ENCODE results near the gene PRAC2. TPM values are rescaled to one million over a fixed set of nuclear protein-coding genes. Genes with fewer than 3 reads are reported as not detected.

The PRAC2 gene
- total RNA-seq, 1 donor from 2014 or later: not detected

DNA sequence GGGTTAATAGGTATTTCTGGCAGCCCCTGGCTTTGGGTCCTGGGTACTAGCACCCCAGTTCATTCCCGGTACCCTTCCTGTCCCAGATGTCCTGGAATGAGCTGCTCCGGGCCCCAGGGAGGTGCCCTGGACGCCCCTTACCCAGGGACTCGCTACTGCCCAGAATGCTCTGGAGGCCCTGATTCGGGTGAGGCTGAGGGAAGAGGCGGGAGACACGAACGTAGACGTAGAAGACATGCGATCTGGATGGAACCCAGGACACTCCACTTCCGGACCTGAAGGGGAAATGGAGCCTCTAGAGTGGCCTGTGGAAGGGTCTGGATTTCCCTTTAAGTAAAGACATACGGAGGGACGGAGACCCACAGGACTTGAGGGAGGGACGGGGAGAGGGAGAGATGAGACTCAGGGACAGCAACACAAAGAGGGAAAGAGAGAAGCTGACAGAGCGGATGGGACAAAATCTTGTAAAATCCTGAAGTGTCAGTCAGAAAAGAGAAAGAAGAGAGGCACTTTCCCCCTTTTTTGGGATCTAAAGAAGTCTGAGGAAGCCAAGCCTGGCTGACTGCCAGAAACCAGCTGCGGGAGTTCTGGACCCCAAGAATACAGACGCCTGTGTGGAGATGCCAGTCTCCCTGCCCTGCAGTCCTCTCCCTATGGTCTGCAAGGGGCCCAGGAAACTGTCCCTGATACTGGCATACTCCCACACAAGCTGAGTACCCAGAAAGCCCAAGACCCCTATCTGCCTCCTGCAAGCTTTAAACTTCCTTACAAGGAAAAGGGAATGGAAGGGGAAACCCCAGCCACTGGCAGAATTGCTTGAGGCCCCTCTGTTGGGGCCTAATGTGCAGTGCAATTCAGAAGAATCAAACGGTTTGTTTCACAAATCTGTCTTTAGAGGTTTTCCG lies 6.6 kb downstream of the PRAC2 start:
- intact Hi-C loops (cut with DNase I): loop anchor here (5.0 kb wide), 1 partner anchor 58 kb away; no protein-coding TSS in a partner anchor
- DNase-seq (ENCODE audit: low spot score): no peak

DNA sequence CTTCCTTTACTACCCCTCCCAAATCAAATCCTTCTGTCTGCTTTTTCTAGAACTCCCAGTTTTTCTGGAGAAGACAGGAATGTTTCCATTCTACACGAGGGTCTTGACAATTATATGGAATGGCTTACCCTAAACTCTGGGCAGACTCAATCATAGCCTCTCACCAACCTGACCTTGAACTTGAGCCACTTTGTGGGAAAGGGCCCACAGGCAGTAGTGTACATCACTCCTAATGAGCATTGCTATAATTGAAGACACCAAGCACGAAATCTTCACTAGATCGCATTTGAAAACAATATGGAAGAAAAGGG lies 7.2 kb downstream of the PRAC2 start:
- DNase-seq (ENCODE audit: low spot score): no peak
- intact Hi-C loops (cut with DNase I): no loop called here

DNA sequence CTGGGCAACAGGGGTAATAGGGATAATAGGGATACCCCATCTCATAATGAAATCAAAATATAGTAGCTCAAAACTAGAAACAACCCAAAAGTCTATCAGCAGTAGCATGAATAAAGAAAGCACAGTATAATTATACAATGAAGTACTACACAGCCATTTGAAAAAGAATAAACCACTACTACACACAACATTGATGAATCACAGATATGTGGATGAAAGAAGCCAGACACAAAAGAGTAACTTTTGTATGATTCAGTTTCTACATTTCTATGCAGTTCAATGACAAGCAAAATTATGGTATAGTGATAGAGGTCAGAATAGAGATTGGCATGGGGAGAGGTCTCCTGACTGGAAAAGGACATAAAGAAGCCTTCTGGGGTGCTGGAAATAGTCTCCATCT lies 8.4 kb downstream of the PRAC2 start:
- intact Hi-C loops (cut with DNase I): no loop called here
- no peak for DNase-seq (ENCODE audit: low spot score)

DNA sequence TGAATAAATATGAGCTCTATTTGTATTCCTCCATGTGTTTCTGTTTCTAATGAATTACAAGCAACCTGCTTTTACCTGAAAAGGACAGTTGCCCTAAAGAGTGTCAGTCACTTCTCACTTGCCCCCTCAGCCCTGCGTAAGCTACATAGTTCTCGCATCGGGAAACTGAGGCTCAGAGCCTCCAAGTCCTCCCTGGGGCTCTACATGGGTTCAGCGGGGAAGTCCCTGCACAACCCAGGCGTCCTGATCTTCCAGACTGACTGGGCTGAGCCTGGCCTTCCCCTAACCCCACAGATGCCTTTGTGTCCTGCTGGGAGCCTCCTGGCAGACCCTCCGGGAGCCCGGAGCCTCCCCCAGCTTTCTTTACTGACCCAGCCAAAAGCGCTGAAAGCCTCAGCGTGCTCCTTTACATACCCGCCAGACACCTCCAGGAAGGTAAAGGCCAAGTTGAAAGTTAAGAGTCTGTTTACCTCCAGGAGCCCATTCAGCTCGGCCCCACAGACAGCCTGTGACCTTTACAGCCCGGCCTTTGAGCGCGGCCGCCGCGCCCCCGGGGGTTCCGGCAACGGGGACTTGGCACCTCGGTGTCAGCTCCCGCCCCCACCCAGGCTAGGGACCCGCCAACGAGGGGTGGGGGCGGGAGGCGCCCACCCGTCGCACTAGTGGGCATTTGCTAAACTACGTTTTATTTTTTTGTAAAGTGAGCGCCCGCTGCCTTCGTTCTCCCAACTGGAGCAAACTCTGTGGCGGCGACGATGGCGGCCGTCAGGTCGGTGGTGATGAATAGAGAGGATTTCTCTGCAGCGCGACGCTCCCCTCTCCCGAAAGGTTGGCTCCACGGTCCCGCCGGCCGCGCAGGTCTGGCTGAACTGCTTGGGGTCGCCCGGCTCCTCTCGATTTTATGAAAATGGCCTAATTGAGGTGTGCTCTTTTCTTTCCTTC lies 10.0 kb downstream of the PRAC2 start:
- DNase-seq (ENCODE audit: low spot score): no peak
- intact Hi-C loops (cut with DNase I): no loop called here

DNA sequence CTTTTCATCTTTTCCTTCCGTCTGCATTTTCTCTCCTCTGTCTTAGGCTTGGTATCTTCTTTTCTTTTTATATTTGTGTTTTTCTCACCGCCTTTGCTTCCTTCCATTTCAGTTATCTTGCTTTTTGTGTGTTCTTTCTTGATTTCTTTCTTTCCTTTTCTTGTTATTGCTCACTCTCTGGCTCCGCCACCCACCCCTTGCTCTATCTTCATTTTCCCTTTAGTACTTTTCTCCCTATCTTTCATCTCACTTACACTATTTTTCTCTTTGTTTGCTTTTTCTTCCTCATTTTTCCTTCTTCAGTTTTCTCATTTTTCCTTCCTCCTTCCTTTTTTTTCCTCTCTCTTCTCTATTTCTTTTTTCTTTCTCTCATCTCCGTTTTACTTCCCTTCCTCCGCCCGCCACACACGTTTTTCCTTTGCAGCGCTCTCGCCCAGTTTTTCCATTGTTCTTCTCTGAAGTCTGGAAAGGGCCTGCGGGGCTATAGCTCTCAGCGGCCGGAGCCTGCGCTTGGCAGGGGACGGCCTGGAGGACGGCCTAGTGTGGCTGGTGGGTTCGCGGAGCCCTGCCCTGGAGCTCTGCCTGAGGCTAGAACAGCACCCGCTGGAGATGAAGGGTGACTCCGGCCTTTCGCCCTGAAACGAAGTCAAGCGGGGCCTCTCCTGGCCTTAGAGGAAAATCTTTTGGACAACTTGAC lies 10.8 kb downstream of the PRAC2 start:
- DNase-seq (ENCODE audit: low spot score): no peak
- intact Hi-C loops (cut with DNase I): no loop called here

DNA sequence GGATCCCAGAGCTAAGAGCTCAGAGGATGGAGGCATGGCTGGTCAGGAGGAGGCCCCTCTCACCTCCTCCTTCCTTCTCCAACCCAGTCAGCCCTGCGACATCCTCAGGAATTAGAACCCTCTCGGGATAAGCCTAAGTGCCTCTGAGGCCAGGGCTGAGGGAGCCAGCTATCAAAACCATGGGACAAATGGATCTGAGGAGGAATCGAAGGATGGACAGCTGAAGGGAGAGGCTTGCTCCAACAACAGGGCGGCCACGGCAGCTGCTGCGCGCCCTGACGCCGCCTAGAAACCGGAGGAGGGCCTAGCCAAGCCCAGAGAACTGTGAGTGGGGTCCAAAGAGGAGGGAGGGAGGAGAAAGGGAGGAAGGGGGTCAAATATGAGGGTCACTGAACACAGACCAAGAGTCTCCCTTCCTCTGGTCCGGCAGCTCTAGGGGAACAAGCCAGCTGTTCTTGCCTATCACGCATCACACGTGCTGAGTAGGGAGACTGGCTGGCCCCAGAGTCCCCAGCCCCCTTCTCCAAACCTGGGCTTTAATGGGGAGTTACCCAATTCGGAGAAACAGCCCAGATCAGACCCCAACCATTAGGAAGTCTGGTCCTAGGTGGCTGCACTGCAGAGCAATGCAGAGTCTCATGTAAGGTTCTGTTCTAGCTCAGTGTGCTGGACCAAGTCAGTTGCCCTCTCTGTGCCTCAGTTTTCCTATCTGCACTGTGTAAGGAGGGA lies 11.5 kb downstream of the PRAC2 start:
- DNase-seq (ENCODE audit: low spot score): no peak
- intact Hi-C loops (cut with DNase I): no loop called here

DNA sequence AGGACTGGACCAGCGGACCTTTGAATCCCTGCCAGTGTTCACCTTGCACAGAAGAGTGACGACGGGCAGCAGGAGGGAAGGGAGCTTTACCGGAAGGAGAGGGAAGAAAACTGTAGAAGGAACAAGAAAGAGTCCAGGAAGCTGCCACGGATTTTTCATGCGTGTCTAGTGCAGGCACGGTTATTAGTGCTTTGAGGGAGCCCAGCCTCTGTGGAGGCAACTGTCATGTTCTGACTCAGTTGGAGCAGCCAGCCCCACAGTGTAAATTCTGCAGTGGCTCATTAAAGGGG lies 12.0 kb downstream of the PRAC2 start:
- DNase-seq (ENCODE audit: low spot score): no peak
- intact Hi-C loops (cut with DNase I): no loop called here

DNA sequence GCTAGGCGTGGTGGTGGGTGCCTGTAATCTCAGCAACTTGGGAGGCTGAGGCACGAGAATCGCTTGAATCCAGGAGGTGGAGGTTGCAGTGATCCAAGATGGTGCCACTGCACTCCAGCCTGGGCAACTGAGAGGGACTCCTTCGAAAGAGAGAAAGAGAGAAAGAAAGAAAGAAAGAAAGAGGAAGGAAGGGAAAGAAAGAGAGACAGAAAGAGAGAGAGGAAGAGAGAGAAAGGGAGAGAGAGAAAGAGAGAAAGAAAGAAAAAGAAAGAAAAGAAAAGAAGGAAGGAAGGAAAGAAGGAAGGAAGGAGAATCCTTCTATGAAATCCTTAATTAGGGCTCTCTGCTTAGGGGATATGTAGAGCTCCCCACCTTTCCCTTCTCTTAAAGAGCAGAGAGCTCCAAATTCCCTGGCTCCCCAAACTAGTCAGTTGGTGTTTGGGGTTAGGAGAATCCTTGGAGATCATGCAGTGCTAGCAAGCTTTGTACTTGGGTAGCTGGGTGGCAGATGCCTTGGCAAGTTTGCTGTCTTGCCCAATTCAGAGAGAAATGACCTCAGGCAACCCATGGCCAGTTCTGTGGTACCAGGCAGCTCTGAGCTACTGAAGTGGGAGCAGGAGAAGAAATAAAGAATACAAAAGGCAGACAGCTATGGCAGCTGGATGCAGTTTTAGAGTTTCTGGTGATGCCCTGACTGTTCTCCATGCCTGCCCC lies 14.5 kb downstream of the PRAC2 start:
- intact Hi-C loops (cut with DNase I): no loop called here
- DNase-seq (ENCODE audit: low spot score): no peak

DNA sequence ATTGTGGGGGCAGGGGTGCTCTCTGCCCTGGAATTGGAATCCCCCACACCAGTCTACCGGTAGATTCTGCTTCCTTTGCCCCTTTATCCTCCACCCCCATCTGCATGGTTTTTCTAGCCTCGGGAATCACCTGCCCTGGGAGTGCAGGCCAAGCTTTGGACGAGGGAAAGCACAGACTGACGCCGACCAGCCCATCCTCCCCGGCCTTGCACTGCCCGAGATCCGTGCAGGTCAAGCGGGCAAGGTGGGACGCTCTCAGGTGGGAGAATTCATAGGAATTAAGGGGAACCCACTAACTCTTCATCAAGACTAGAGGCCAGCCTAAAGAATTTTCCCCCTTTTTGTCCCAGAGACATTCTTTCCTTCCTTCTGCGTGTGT lies 15.4 kb downstream of the PRAC2 start:
- DNase-seq (ENCODE audit: low spot score): no peak
- intact Hi-C loops (cut with DNase I): no loop called here

DNA sequence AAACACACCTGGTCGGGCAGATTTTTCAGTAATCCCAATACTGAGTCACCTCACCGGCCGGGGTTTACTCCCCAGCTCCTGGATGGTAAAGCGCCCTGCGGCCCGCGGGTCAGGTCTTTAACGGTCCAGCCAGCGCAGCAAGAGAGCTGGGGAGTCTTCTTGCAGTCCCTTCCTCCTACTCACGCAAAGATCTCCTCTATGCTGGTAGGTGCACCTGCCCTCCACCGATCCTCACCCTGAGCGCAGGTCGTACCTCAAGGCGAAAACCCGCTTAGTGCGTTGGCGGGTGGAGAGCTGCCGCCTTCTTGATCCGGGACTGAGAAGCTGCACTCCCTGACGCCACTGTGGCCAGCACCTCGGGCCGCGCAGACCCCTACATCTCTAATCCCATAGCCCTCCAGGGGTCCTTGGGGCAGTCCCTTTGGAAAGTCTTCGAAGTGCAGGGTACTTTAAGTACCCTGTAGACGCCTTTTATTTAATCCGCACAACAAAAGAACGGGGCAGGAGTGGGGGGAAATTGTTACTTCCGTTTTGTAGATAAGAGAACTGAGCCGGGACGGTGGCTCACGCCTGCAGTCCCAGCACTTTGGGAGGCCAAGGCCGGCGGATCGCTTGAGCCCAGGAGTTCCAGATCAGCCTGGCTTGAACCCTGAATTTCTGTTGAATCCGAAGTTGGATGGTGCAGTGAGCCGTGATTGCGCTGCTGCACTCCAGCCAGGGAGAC lies 16.0 kb downstream of the PRAC2 start:
- intact Hi-C loops (cut with DNase I): no loop called here
- no peak for DNase-seq (ENCODE audit: low spot score)

DNA sequence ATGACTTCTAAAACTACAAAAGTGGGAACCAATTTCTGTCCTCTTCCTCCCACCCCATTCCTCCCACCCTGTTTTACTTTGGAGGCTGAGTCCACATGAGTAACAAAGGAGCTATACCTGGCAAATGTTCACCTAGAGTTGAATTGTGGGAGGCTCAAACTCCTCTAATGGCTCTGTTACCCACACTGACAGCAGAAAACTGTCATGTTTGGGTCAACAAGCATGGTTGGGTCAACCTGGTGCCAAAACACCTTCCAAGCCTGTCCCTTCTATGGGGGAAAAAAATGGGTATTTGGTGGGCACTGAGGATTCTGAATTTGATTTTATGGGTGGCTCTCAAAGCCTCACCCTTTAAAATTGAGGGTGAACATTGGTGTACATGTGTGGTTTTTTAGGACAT lies 17.6 kb downstream of the PRAC2 start:
- DNase-seq (ENCODE audit: low spot score): no peak
- intact Hi-C loops (cut with DNase I): no loop called here

DNA sequence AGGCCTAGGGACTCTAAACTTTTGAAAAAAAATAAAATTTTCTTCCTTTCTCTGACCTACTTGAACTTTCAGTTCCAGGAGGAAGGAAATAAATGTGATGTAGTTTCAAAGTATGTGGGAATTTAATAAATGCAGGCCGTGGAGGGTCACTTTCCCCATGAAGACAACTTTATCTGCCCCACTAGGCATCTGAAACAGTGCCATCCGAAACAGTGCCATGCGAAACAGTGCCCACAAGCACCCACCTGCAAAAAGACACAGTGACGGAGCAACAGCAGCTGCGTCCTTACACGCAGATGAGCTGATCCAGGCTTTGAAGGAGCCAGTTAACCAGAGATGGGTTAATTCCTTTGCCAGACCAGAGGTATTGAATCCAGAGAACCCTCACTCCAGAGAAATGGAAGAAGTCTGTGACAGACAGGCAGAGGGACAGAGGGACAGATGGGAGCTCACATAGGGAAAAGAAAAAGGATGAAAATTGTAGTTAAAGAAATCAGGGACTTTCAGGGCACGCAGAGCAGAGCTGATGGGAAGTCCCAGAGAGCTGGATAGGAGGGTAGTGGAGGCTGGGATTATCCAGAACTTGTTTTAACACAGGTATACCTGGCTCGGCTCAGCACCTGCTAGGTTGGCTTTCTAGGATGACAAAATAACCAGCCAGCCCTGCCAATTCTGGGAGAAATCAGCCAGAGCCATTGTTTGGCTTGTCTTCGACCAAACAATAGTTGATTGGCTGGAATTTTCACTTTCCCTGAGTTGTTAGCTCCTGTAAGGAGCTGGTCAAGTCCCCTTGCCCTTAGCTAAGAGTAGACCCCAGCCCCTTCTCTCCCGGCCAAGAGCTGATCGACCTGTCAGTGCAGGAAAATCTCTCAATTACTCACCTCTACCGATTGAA lies 22.6 kb downstream of the PRAC2 start:
- no peak for DNase-seq (ENCODE audit: low spot score)
- intact Hi-C loops (cut with DNase I): no loop called here

DNA sequence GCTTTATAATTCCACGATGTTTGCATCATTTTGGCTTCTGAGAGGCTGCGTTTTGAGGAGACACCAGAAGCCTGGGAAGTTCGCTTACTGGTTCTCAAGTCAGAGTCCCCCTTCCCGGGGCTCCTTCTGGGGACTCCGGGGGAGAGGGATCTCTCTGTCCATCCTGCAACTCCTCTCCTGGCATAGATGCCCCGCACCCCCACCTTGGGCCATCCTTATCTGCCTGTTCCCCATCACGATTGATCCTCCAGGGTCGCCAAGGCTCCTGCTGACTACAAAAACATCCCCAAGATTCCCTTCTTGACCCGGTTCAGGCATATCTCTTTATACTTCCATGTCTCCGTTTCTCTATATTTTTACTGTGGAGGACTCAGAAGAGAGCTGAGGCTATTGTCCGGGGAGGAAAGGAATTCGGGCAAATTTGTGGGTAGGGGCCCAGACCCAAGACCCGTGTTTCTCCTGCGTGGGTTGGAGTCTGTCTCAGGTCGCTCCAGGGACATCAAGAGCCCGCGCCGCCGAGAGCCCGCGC lies 24.0 kb downstream of the PRAC2 start:
- intact Hi-C loops (cut with DNase I): no loop called here
- DNase-seq (ENCODE audit: low spot score): no peak

DNA sequence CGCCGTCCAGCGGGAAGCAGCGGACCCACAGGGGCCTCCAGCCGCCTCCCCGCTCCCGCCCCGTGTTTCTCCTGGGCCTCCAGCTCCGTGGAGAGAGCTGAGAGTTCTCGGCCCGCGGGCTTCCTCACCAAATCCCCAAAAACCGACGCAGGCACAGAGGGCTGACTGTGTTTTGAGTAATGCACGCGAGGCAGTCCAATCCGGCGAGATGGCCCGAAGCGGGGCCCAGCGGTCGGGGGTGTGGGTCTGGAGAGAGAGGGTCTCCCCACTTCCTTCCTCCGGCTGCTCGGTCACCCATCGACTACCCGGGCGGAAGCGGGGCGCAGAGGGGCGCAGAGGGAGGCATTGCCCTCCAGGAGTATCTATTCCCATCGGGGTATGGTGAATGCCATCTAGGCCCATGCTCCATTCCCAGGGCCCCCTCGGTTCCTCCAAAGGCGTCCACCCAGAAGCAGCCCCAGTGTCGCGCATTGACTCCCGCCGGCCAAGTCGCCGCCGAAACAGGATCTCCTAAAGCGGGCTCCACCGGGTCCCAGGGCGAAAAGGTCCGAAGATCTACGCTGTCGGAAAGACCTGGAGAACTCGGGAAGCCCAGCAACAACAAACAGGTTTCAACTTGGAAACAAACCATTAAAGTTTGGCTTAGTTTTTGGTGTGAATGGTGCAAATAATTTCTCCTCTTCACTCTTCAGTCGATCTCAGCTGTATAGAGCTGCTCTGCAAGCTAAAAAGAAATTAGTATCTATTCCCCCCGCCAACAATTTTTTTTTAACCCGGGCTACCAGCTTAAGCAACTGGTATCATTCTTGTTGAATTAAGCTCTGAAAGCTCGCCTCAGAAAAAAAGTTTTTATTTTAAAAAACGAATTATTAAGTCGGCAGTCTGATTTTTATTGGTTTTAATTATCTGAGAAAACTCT lies 24.7 kb downstream of the PRAC2 start:
- intact Hi-C loops (cut with DNase I): no loop called here
- no peak for DNase-seq (ENCODE audit: low spot score)

DNA sequence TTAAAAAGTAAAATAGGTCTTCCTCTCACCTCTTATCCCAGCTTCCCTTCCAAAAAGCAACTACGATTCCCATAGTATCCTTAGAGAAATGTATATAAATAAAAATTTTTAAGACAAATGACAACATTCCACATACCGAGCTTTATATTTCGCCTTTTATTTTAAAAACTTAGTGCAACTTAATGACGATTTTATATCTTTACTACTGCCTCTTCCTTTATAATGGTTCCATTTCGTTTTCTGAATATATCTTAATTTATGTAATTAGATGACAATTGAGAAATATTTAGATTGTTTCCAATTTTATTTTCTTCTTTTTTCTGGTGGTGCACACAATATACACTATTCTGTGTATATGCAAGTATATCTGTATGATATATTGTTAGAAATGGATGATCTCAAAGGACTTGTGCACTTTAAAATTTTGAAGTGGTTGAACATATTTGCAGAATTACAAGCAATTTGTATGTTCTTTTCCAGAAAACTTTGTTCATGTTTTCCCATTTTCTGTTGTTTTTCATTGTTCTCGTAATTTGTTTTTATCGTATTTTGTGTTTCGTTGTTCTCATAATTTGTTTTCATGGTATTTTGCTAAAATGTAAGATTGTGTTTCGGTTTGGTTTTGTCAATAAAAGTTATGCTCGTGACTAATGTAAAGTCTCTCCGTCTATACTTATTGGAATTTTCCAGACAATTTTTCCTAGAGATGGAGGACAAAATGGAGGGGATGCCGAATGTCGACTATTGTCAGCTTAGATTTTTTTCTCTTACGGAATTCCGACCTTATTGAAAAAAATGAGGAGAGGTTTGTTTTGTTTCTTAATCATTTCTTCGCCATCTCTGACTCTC lies 26.0 kb downstream of the PRAC2 start:
- DNase-seq (ENCODE audit: low spot score): no peak
- intact Hi-C loops (cut with DNase I): no loop called here
